ENCODE data around the gene DYSF. TPM values are rescaled to one million over a fixed set of nuclear protein-coding genes. Genes with fewer than 3 reads are reported as not detected.

The DYSF gene
- polyA plus RNA-seq, 3 donors, result 16.0 to 20.5 (median 17.0) TPM

DNA sequence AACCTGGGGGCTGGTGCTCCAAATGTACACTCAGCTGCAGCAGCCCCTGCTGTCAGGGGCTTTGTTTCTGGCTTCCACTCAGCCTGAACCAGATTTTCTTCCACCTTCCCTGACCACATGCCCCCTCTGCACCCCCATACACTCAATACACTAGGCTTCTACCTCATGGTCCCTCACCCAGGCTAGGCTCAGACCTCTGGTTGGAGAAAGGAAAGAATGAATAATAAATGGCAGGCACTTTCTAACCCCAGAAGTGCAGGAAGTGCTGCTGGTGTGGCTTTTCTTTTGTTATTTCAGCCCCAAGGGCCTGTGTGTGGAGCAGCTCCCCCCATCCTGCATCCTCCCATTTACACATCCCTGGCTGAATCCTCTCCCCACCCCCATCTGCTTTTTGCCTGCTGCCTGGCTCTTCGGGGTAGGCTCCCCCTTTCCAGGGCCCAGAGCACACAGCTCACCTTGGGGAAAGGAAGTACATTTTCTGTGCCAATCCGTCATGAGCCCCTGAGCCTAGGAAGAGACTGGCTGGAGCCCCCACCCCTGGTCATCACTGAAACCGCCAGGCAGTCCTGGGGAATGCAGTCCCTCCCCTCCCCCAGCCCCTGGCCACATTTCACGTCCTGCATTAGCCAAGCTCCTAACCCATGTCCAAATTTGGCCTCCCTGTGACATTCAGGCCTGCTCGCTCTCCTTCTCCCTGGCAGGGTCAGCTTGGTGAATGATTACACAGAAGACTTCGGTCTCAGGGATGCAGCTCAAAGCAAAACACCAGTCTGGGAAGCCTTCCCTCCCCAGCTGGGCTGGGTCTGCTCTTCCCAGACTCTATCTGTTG, 2.6 kb downstream of the DYSF start:
- DNase-seq (ENCODE audit: low read depth in 3 of 3, low spot score in 2 of 3), result no peak

DNA sequence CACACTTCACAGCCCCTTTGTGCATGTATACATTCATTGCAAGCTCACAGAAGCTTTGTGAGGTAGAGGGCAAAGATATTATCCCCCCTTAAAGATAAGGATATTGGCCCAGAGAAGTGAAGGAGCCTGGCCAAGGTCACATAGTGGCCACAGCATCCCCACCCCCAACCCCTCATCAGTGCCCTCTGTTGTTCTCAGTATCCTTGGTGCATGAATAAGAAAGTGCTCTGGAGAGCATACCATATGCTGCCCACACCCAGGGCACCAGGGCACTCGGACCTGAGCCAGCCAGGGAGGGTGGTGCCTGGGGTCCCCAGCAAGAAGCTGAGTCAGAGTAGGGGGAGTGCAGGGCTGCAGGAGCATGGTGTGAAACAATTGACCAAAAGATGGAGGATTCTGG, 3.3 kb downstream of the DYSF start:
- no peak for DNase-seq (ENCODE audit: low read depth in 3 of 3, low spot score in 2 of 3)

DNA sequence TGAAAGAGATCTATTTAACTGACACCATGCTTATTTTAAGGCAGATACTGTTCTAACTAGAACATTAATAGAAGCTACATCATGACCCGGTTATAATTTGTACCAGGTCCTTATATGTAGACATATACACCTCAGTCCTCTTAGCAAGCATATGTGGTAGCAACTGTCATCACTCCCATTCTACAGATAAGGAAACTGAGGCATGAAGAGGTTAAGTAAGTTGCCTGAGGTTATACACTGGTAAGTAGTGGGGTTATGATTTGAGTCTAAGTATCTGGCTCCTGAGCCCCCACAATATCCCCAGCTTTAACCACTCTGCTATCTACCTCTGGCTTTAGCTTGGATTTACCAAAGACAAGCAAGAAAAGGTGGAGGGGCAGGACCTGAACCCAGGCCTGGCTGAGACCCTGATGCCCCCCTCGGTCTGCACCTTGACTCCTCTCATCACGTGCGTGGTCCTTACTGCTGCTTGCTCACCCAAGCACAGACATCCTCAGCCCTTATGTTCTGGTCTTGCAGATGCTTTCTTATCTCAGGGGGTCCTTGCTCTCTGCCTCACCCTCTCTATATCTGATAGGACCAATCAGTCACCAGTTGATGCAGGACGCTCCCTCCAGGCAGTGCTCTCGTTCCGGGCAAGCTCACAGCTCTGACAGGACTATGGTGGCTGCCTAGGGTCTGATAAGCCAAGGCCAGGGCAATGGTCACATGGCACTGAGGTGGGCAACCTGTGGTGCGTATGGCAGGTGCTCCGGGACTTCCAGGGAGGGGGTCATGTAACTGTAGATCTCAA, 4.0 kb downstream of the DYSF start:
- DNase-seq (ENCODE audit: low read depth in 3 of 3, low spot score in 2 of 3), result no peak

DNA sequence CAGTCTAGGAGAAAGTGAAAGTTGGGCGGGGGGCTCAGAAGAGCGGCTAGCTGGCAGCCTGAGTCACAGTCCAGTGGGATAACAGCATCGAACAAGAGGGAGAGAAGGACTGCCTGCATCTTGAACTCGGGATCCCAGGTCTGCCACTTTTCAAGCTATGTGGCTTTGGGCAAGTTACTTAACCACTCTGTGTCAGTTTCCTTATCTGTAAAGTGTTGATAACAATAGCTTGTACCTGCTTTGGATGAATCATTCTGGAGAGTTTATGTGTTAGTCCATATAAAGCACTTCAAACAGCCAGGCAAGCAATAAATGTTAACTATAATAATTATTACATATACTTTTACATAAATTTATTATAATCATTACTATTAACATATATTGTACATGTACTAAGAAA, 4.6 kb downstream of the DYSF start:
- no peak for DNase-seq (ENCODE audit: low read depth in 3 of 3, low spot score in 2 of 3)

DNA sequence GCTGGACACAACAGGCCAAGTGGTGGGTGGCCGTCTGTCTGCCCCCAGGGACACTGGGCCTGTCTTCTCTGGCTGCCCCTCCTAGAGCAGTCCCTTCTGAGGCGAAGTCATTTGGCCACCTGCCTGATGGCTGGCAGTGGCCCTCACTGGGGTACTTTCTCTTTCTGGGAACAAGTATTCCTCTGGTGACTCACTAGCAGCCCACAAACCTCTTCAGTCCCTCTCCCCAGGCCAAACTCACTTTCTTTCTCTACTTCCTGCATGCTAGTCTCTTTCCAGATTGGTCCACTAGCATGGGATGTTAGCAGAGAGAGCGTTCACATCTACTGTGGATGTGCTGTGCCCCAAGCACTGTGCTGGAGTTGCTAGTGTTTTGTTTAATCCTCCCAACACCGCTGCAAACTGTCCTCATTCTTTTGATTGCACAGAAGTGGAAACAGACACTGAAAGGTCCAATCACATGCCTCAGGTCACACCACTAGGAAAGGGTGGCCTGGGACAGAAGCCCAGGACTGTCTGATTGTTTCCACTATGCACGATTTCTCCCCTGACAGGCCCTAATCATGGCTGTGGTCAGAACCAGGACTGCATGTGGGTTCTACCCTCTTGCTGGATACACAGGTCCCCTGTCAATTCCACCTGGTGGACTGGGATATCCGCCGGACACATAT, 5.2 kb downstream of the DYSF start:
- no peak for DNase-seq (ENCODE audit: low read depth in 3 of 3, low spot score in 2 of 3)

DNA sequence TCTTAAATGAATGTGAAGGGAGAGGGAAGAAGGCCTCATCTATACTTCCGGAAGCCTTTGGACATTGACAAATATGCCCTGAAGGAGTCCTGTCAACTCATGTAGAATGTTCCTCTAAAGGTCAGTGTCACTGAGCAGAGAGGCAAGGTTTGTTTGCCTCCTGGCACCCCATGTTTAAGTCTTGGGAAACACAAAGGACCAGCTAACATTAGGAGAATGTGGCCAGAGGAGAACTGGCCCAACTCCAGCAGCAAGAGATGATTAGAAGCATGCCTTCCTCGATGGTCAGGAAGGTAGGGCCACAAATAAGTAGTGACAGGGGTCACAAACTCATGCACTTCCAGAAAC, 5.7 kb downstream of the DYSF start:
- no peak for DNase-seq (ENCODE audit: low read depth in 3 of 3, low spot score in 2 of 3)

DNA sequence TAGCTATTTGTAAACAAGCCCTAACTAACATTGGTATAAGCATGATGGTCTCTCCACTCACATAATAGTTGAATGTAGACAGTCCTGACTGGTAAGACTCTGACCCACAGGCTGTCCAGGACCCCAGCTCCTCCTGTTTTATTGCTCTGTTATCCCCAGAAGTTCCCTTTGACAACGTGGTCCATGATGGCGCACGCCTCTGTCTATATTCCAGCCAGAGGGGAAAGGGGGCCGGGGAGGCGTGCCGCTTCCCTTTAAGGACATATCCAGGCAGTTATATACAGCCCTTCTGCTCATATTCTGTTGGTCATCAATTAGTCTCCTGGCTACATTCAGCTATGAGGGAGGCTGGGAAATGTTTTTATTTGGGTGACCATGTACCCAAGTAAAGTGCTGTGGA, 6.7 kb downstream of the DYSF start:
- no peak for DNase-seq (ENCODE audit: low read depth in 3 of 3, low spot score in 2 of 3)

DNA sequence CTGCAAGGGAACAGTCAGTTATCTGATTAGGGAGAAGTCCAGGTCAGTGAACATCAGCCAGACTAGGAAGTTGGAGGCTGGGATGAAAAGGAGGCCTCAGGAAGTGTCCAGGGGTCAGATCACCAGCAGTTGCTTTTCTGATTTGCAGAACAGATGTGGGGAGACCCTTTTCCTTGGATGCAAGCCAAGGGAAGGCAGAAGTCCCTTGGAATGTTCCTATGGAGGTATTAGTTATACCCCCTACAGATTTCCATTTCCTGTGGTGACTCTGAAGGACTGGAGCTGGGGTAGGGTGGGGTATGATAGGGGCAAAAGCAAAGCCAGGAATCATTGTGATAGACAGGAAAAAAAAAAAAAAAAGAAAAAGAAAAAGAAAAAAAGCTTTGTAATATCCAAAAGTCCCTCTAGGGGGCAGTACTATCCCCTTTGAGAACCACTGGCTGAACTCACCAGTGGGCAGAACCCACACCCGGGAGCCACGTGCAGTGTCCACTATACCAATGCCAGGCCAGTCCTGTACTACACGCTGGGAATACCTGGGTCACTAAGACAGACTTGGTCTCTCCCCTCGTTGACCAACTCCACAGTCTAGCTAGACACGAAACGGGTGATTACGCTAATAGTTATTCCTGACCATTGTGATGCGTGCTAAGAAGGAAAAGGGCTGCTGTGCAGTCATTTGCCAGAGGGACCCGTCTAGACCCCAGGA, 7.4 kb downstream of the DYSF start:
- DNase-seq (ENCODE audit: low read depth in 3 of 3, low spot score in 2 of 3), result no peak

DNA sequence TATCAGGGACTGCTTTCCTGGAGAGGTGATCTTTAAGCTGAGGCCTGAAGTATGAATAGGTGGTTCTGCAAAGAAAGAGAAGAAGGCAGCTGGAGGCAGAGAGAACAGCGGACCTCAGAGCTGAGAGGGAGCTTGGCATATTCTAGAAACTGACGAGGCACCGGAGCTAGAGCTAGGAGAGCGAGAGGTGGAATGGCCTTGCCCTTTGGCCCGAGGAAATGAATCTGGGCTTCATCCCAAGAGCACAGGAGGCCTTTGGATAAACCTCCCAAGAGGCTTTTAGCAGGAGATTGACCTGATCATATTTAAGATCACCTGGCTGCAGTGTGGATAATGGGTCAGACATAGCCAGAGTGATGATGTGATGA, 7.9 kb downstream of the DYSF start:
- DNase-seq (ENCODE audit: low read depth in 3 of 3, low spot score in 2 of 3), result no peak

DNA sequence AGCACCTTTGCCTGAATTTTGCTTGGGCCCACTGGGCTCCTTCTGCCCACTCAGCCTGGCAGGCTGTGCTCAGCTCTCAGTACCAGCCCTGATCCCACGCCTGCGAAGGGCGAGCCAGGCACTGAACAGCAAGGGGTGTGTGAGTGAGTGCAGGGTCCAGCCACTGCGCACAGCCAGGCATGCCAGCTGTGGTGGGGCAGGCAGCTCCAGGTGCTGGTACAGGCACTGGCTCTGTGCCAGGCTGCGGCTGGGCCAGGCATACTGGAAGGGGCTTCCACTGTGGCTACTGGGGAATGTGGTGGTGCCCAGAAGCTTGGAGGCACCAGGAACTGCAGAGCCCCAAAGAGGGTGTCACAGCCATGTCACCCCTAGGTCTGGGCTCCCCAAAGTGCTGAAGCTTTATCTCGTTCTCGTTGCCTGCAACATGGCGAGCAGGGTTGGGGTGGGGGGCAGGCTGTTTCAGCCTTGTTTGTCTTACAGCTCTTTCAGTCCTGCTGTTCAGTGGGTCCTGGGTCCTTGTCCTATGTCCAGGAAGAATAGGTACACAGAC, 8.8 kb downstream of the DYSF start:
- no peak for DNase-seq (ENCODE audit: low read depth in 3 of 3, low spot score in 2 of 3)

DNA sequence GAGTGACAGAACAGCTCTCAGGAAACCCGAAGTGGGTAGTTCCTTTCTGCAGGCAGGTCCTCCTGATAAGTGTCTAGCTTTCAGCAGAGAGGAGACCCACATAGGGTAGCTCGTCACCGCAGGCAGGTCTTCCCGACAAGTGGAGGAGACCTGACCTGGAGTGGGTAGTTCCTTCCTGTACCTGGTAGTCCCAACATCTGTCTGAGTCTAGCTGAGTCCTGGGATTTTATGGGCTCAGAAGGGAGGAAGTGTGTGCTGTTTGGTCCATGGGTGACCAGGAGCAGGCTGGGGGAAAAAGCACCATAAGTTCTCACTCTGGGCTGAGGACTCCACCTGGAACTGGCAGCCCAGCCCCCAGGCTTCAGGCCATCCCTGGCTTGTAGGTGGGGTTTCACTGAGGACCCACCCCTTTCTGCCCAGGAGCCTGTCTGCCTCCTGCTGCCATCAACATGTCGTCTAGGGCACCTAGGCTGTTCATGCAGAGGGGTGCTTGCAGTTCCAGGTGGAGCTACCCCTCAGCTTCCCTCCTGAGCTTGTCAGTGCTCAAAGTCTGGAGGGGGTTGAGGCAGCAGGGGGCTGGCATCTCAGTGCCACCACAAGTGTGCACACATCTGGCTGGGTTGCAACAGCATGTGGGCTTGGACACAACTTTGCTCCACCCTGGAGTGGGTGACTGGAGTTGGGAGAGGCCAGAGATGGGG, 9.4 kb downstream of the DYSF start:
- DNase-seq (ENCODE audit: low read depth in 3 of 3, low spot score in 2 of 3), result no peak

DNA sequence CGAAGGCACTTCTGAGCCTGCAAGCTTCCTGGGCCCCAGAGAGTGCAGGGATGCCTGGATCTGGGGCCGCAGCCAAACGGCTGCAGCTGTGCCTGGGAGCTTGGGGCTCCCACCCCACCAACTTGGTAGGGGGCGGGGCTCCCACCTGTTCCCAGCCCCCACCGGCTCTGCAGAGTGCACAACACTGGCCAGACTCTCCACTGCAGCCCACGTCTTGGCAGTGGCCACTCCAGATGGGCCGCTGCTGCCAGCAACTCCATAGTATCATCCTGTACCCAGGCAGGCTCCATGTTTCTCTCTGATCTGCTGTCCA, 9.9 kb downstream of the DYSF start:
- DNase-seq (ENCODE audit: low read depth in 3 of 3, low spot score in 2 of 3), result no peak

DNA sequence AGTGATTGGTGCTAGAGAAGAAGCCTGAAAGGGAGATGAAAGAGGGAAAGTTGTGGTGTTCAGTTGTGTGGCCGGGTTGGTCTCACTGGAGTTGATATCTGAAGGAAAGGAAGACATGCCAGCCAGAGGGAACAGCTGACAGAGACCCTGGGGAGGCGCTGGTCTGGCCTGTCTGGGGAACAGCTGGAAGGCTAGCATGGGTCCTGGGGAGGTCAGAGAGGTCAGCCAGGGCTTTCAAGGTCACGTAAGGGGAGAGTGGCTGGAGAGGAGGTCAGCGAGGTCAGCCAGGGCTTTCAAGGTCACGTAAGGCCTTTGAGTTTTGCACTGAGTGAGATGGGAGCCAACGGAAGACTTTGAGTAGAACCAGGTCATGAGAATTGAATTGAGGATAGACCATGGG, 11.0 kb downstream of the DYSF start:
- DNase-seq (ENCODE audit: low read depth in 3 of 3, low spot score in 2 of 3), result no peak

DNA sequence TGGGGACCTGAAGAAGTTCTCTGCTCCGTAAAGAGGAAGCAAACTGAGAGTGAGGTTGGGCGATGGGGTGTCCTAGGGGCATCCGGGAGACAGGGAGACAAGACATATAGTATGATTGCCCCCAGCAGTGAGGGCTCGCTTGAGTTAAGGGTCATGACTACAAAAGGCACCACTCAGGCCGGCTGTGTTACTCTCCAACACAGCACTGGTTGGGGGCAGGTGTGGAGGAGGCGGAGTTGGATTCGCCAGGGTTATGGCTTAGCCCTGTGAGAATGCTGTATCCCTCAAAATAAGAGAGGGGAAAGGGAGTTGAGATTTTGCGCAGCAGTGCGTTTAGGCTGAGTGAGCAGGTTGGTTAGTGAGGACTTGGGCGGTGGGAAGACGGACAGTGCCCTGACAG, 12.0 kb downstream of the DYSF start:
- no peak for DNase-seq (ENCODE audit: low read depth in 3 of 3, low spot score in 2 of 3)

DNA sequence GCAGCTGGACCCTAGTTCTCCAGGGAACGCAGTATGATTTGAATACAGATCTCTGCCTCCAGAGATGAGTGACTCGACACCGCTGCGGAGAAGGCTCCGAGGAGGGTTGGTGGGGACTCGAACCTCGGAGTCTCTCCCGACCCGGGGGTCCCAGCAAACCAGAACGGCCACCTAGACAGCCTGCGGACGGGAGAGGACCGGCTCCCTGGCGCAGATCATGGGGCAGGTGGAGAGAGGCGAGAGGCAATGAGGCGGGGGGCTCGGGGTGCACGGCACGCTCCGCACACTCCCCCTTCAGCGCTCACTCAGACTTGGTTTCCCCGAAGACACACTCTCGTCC, 12.6 kb downstream of the DYSF start:
- DNase-seq (ENCODE audit: low read depth in 3 of 3, low spot score in 2 of 3), result no peak

DNA sequence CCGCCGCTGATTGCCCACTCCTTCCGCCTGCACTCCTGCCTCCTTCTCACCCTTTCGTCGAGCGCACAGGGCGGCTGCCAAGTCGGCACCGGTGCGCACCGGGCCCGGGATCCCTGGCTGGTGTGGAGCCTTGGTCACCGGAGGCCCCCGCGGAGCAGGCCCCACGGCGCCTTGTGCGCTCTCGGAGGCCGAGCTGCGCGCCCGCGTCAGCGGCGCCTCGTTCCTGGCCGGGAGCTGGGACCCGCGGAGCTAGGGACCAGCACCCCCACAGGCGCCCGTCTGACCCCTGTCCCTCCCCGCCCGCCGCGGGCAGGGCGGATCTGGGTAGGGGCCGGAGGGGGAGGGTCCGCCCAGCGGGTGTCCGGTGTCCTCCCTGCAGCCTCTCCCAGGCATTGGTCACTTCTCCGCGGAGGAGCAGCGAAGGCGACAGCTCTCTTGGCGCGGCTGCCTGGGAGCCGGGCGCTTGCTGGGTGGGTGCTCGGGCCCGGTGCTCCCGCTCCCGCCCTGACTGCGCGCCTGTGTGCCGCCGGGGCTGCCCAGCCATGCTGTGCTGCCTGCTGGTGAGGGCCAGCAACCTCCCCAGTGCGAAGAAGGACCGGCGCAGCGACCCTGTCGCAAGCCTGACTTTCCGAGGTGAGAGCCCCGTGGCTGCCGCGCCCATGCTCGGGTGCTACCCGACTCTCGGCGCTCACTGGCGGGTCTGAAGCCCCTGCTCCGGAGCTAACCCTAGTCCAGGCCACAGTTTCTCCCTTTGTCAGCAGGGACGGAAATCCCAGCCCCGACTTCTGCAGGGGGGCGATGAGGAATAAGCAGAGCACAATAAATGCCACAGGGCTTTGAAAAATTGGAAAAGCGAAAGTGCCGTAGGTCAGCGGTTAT, 13.2 kb downstream of the DYSF start:
- DNase-seq (ENCODE audit: low read depth in 3 of 3, low spot score in 2 of 3), result no peak

DNA sequence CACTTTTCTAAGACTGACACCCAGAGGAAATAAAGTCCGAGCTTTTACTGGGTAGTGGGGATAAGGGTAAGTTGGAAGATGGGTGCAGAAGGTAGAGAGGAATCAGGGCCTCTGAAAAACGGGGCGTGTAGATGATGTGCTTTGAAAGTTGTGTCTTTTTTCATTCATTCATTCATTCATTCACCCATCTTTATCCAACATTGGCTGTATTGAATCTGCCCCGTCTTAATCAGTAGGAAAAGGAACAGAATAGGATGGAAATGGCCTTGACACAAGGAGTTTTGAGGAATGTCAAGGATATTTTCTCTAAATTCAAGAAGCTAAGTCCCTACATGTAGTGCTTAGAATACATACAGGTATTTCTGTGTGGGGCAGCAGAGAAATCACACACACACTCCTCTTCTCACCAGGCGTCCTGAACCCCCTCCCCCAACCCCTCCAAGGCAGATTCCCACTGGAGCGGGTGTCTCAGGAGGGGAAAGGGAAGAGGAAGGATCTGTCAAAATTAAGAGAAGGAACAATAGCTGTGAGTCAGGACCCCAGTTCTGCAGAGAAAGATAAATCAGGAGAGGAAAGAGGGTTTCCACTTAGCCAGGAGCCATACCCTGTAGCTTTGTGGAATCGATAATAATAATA, 13.9 kb downstream of the DYSF start:
- DNase-seq (ENCODE audit: low read depth in 3 of 3, low spot score in 2 of 3), result no peak

DNA sequence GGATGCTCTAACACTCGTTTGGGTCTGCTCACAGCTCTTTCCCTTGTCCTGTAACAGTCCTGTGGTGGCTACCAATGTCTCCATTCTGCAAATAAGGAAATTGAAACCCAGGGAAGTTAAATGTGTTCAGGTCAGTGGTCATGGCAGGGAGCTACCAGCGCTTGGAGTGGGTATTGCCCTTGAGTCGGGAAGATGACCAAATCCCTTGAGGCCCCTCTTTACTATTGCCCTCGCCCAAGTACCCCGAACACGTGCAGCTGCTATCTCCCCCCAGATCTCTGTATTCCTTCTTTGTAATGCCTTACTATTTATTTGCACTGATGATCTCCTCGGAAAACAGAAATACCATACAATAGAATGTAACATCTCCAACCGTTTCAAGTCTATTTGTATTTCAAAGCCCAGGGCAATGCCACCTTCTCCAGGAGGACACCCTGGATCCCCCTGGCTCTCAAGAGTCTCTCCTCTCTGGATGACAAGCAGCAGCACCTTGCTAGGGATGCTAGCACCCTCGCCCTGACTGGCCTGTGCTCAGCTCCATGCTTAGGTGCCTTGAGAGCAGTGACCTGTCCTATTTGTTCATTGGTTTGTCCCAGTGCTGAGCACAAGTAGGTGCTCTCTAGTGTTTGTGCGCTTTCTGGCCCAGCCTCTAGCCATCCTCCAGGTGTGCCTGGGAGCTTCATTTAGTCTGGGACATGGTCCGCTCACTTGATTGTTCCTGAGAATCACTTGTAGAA, 15.1 kb downstream of the DYSF start:
- no peak for DNase-seq (ENCODE audit: low read depth in 3 of 3, low spot score in 2 of 3)

Data from right renal cortex interstitium (tissue), 3 donors.